ENCODE results near the gene ULK4.

Gene ULK4

GRCh38 chr3:41912280-41912679 is 49.6 kb downstream of the ULK4 start:
- H3K4me3 ChIP-seq (replicated peaks; ENCODE audit: insufficient read depth, low read length), result no peak overlapping the region
- H3K27me3 ChIP-seq (ENCODE audit: insufficient read depth, poor library complexity, severe bottlenecking), result no peaks in the 10 kb centered on the region
- DNase-seq (ENCODE audit: low read depth in 1 of 2, low spot score in 1 of 2), result no peak
- TF ChIP-seq SPI1 (IDR thresholded peaks at IDR 0.05; ENCODE audit: borderline replicate concordance, low read depth) (no peak), REST (IDR thresholded peaks at IDR 0.05; ENCODE audit: insufficient replicate concordance, low read depth) (no peak), CTCF (IDR thresholded peaks at IDR 0.05; ENCODE audit: insufficient read depth, low read length) (no peak), GABPA (IDR thresholded peaks at IDR 0.05; ENCODE audit: low read depth) (no peak), POLR2AphosphoS5 (IDR thresholded peaks at IDR 0.05; ENCODE audit: low read depth) (no peak)
- no peak overlapping the region for H3K27ac ChIP-seq (replicated peaks)

- H3K27ac ChIP-seq (replicated peaks), result no peak overlapping the region
- no peaks in the 10 kb centered on the region for H3K27me3 ChIP-seq (ENCODE audit: insufficient read depth, poor library complexity, severe bottlenecking)
- DNase-seq (ENCODE audit: low read depth in 1 of 2, low spot score in 1 of 2), result no peak
- TF ChIP-seq SPI1 (IDR thresholded peaks at IDR 0.05; ENCODE audit: borderline replicate concordance, low read depth) (no peak), GABPA (IDR thresholded peaks at IDR 0.05; ENCODE audit: low read depth) (no peak), CTCF (IDR thresholded peaks at IDR 0.05; ENCODE audit: insufficient read depth, low read length) (no peak), POLR2AphosphoS5 (IDR thresholded peaks at IDR 0.05; ENCODE audit: low read depth) (no peak), REST (IDR thresholded peaks at IDR 0.05; ENCODE audit: insufficient replicate concordance, low read depth) (no peak)
- no peak overlapping the region for H3K4me3 ChIP-seq (replicated peaks; ENCODE audit: insufficient read depth, low read length)
Observed at GRCh38 chr3:41907330-41908073, 54.4 kb downstream of the ULK4 start.

- Histone ChIP-seq H3K27me3 (ENCODE audit: insufficient read depth, poor library complexity, severe bottlenecking) (no peaks in the 10 kb centered on the region), H3K27ac (replicated peaks) (no peak overlapping the region), H3K4me3 (replicated peaks; ENCODE audit: insufficient read depth, low read length) (no peak overlapping the region)
- DNase-seq (ENCODE audit: low read depth in 1 of 2, low spot score in 1 of 2), result peak in 1 of 2 experiments; percentile 26
- TF ChIP-seq SPI1 (IDR thresholded peaks at IDR 0.05; ENCODE audit: borderline replicate concordance, low read depth) (no peak), REST (IDR thresholded peaks at IDR 0.05; ENCODE audit: insufficient replicate concordance, low read depth) (no peak), CTCF (IDR thresholded peaks at IDR 0.05; ENCODE audit: insufficient read depth, low read length) (no peak)
Observed at GRCh38 chr3:41900265-41900664, 61.6 kb downstream of the ULK4 start.
